Muscle layer of colon (tissue), 2 donors: Measurements from ENCODE around the gene S100A16.

Experiments used
- H3K27ac ChIP-seq: one replicate; pipeline ENCODE4 v1.7.0; 2013; ENCODE audit warnings: low read depth, mild to moderate bottlenecking, low read length, moderate library complexity
- H3K27me3 ChIP-seq, 2 donors: one replicate each; pipeline ENCODE4 v1.7.0; 2013; ENCODE audit warnings: low read length in 2 of 2, mild to moderate bottlenecking in 2 of 2; ENCODE audit not compliant: insufficient read depth in 2 of 2, control insufficient read depth in 1 of 2
- H3K36me3 ChIP-seq: one replicate; pipeline ENCODE4 v1.7.0; 2013; ENCODE audit warnings: mild to moderate bottlenecking, low read length; ENCODE audit not compliant: insufficient read depth
- H3K4me1 ChIP-seq: one replicate; pipeline ENCODE4 v1.7.0; 2013; ENCODE audit warnings: mild to moderate bottlenecking, low read length; ENCODE audit not compliant: insufficient read depth
- H3K4me3 ChIP-seq, 2 donors: one replicate each; pipeline ENCODE4 v1.7.0; 2013; ENCODE audit warnings: low read length in 2 of 2, low read depth in 1 of 2, mild to moderate bottlenecking in 1 of 2, moderate library complexity in 1 of 2
- H3K9ac ChIP-seq: one replicate; pipeline ENCODE4 v1.7.0; 2013; ENCODE audit warnings: low read length
- H3K9me3 ChIP-seq: one replicate; pipeline ENCODE4 v1.7.0; 2013; ENCODE audit warnings: mild to moderate bottlenecking, low read length
- donor health status: abdominal sarcoma.
- donor health status: Adenocarcinoma of cecum.

The S100A16 gene

DNA sequence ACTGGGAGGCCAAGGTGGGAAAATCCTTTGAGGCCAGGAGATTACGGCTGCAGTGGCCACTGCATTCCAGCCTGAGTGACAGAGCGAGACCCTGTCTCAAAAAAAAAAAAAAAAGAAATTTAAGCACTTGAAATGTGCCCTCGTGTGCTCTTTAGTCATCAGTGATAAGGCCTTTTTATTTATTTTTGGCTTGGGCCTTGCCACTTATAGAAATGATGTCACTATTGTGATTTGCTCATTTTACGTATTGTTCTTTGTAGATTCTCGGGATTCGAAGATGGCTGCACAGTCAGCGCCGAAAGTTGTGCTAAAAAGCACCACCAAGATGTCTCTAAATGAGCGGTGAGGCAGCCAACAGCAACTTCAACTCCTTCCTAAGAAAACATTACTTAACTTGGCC, 23.4 kb upstream of the S100A16 start:
- Histone ChIP-seq H3K36me3 (peaks cover 51% of the 10 kb centered on the region), H3K4me1 (peaks cover 33% of the 10 kb centered on the region), H3K9me3 (no peaks in the 10 kb centered on the region), H3K27me3 (no peaks in the 10 kb centered on the region), H3K27ac (no peak overlapping the region), H3K4me3 (no peak overlapping the region), H3K9ac (no peak overlapping the region)

DNA sequence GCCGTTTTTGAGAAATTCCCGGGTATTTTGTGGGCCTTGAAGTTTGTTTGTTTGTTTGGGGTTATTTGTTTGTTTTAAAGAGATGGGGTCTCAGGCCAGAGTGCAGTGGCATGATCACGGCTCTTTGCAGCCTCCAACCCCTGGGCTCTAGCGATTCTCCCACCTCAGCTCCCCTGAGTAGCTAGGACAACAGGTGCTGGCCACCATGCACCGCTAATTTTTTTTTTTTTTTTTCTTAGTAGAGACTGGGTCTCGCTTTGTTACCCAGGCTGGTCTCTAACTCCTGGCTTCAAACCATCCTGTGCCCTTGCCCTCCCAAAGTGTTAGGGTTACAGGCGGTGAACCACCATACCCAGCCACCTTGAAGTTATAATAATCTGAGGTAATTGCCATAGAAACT, 22.9 kb upstream of the S100A16 start:
- Histone ChIP-seq H3K36me3 (peaks cover 46% of the 10 kb centered on the region), H3K4me3 (peak overlapping the region in 1 of 2 donors; percentile 18), H3K4me1 (peaks cover 33% of the 10 kb centered on the region)

DNA sequence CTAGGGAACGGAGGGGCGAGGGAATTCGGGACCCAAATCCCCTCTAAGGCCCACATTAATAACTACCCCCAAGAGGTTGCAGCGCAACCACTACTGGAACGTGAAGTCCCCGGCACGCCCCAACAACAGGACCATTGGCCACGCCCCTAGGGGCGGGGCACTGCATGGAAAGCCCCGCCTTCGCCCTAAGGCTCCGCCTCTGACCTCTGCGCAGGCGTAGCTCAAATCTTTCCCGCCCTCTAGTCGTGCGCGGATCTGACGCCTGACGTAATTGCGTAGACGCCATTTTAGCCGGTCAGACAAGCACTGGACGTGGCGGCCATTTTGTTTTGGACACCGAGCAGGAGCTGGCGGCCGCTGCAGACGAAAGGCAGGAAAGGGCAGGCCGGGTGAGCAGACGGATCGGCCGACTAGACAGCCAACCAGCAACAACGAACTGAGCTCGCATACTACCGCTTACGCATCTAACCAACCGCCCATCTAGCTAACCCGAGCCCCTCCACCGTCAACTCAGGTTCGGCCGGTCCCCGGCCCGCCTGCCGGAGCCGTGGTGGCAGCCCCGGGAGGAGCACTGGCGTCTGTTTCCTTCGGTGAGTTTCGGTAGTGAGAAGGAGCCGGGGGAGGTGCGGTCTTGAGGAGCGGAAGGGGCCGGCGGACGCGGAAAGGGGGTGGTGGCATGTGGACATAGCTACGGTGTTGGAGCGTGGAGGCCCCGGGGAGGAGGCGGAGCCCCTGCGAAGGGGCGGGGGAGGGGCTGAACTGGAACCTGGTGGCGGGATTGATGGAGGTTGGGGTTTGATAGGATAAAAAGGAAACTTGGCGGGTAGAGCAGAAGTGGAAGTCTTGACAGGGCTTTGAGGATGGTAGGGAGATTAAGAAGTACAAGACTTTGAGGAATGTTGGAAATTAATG, 21.1 kb upstream of the S100A16 start, which contains the start of gene CHTOP:
Gene CHTOP (plus strand): TSS at position 313 of the 912 bp plus-strand sequence. CDS start 2,523 bp downstream, outside the sequence.
- Histone ChIP-seq H3K4me1 (peaks cover 33% of the 10 kb centered on the region), H3K27me3 (no peaks in the 10 kb centered on the region), H3K27ac (peak within 1 kb of the TSS; percentile 100), H3K9me3 (no peaks in the 10 kb centered on the region), H3K36me3 (peaks cover 29% of the 10 kb centered on the region), H3K9ac (peak within 1 kb of the TSS; percentile 85), H3K4me3 (peak within 1 kb of the TSS; percentile 97 to 98)

More for the DNA sequence above, 22.9 kb upstream of the S100A16 start:
- Histone ChIP-seq H3K9me3 (no peaks in the 10 kb centered on the region), H3K27me3 (no peaks in the 10 kb centered on the region), H3K9ac (no peak overlapping the region), H3K27ac (no peak overlapping the region)

DNA sequence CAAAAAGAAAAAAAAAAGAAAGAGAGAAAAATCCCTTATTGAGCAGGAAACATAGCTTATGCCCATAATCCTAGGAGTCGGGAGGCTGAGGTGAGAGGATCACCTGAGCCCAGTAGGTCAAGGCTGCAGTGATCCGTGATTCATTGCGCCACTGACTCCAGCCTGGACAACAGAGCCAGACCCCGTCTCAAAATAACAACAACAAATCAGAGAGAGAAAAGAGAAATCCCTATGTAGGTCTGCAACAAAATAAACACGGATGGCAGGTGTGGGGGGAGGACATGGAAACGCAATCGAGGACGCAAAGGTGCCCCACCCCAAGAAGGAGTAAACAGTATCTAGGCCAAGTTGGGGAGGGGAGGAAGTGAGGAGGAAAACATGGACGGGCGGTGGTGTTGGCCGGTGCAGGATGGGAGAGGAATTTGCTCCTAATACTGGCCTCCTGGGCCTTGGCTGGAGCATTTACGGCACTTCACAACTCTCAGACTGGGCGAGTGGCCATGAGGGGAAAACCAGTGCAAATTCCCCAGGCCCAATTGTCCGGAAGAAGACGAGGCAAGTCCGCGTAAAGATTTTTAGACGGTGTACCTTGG, 20.3 kb upstream of the S100A16 start:
- Histone ChIP-seq H3K27ac (peak overlapping the region; percentile 100), H3K27me3 (no peaks in the 10 kb centered on the region), H3K4me1 (peaks cover 33% of the 10 kb centered on the region), H3K4me3 (peak overlapping the region; percentile 97 to 98), H3K9ac (no peak overlapping the region), H3K36me3 (peaks cover 21% of the 10 kb centered on the region), H3K9me3 (no peaks in the 10 kb centered on the region)

DNA sequence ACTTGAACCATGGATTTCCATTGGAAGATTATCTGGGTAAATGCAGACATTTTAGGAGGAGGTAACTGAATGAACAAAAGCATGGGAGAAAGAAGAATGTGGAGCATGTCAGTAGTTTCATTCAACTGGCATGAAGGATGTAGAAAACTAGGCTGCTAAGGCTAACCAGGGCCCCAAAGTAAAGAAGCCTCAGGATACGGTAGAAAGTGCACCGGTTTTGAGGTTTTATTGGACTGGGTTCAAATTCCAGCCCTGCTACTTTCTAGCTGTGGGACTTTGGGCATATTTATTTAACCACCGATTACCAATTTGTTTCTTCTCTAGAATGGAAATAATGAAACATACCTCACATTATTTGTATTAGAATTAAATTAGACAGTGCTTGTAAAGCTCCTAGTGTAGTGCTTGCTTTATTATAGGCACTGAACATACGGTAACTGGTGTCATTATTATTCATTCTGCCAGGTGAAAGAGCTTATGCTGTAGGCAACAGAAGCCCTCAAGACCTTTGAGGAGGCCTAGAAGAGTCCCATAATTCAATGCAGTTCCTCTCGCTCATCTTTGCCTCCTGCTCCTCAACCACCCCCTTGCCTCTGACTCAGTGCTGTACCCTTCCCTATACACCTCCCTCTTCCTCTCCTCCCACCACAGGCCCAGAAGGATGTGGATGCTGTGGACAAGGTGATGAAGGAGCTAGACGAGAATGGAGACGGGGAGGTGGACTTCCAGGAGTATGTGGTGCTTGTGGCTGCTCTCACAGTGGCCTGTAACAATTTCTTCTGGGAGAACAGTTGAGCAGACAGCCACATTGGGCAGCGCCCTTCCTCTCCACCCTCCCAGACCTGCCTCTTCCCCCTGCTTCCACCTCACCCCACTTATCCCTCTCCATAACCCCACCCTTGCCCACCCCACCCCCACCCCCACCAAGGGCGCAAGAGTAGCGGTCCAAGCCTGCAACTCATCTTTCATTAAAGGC, 18.4 kb upstream of the S100A16 start:
- Histone ChIP-seq H3K27ac (no peak overlapping the region), H3K36me3 (peaks cover 2% of the 10 kb centered on the region), H3K9me3 (no peaks in the 10 kb centered on the region), H3K4me3 (no peak overlapping the region), H3K27me3 (no peaks in the 10 kb centered on the region), H3K4me1 (peaks cover 38% of the 10 kb centered on the region), H3K9ac (no peak overlapping the region)

DNA sequence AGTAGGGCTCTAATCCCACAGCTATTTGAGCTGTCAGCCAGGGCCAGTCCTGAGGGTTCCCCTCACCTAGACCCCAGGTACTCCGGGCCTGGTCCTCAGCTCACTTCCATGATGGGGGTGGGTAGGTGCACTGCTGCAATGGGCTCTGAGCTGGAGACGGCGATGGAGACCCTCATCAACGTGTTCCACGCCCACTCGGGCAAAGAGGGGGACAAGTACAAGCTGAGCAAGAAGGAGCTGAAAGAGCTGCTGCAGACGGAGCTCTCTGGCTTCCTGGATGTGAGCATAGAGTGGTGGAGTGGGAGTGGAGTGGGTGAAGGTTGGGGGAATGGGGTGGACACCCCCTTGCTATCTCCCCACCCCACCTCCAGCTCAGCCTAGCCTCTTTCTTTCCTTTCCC, 17.4 kb upstream of the S100A16 start:
- Histone ChIP-seq H3K27me3 (no peaks in the 10 kb centered on the region), H3K4me1 (peaks cover 38% of the 10 kb centered on the region), H3K27ac (no peak overlapping the region), H3K4me3 (no peak overlapping the region), H3K36me3 (no peaks in the 10 kb centered on the region), H3K9ac (no peak overlapping the region), H3K9me3 (no peaks in the 10 kb centered on the region)

DNA sequence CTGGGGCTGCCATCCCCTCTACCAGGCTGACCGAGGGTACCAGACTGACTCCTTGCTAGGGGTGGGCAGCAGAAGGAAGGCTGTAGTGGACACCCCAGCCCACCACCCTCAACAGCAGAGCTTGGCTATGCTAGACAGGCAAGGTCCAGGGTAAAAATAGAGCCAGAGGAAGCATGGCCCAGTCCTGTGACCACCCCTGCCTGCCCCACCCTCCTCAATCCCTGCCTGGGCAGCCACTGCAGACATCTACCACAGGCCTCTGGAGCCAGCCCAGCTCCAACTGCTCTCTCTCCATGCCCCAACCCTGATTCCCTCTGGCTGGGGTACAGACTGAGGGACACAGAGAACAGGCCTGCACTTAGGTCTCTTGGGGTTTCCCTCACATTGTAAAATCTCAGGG, 17.0 kb upstream of the S100A16 start:
- no peak overlapping the region for H3K27ac ChIP-seq
- H3K9me3 ChIP-seq, result no peaks in the 10 kb centered on the region
- no peaks in the 10 kb centered on the region for H3K27me3 ChIP-seq
- H3K9ac ChIP-seq, result no peak overlapping the region
- H3K4me1 ChIP-seq, result peaks cover 40% of the 10 kb centered on the region
- H3K36me3 ChIP-seq, result no peaks in the 10 kb centered on the region
- H3K4me3 ChIP-seq, result no peak overlapping the region

DNA sequence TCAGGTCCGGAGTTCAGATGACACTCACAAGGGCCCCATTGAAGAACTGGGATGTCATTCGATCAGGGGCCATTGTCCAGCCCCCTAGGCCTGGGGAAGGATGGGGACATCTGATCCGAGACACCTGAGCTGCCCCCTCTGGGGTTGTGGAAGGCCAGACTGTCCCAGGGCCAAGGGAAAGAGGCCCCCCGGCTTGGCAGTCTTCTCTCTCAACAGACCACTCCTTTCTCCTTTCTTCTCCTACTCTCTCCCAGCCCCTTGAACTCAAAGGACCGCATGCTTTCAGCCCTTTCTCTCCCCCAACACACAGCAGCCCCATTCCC, 16.4 kb upstream of the S100A16 start:
- Histone ChIP-seq H3K4me1 (peaks cover 45% of the 10 kb centered on the region), H3K9ac (no peak overlapping the region)

DNA sequence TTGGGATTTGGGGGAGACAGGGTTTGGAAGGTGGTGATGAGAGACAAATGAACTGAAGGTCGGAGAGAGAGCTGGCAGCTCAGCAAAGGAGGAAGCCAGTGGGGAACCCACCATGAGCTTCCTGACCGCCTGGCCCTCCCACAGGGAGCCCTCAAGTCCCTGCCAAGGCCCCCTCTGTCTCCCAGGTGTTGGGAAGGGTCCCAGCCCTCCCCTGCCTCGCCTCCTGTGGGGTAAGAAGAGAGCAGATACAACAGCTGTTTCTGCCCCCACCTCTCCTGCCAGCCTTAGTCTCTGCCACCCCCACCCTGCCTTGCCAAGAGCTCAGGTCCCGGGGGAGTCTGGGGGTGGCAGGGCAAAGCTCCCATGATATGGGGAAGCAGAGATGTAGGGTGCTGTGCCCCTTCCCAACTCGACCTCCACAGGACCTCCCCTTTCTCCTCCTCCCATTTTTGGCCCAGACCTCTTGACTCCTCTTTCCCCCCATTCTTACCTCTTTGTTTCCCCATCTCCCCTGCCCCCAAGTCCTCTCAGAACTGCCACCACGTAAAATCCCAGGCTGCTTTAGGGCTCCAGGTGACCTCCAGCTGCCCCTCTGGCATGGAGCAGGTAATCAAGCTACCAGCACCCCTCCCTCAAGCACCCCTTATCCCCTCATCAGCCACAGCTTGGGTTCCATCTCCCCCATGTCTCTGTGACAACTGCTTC, 15.9 kb upstream of the S100A16 start:
- Histone ChIP-seq H3K4me1 (peaks cover 50% of the 10 kb centered on the region), H3K9ac (no peak overlapping the region), H3K27ac (no peak overlapping the region), H3K9me3 (no peaks in the 10 kb centered on the region), H3K4me3 (no peak overlapping the region), H3K36me3 (no peaks in the 10 kb centered on the region), H3K27me3 (no peaks in the 10 kb centered on the region)

More for the DNA sequence above, 16.4 kb upstream of the S100A16 start:
- H3K27me3 ChIP-seq, result no peaks in the 10 kb centered on the region
- no peak overlapping the region for H3K27ac ChIP-seq
- H3K9me3 ChIP-seq, result no peaks in the 10 kb centered on the region
- H3K36me3 ChIP-seq, result no peaks in the 10 kb centered on the region
- no peak overlapping the region for H3K4me3 ChIP-seq

DNA sequence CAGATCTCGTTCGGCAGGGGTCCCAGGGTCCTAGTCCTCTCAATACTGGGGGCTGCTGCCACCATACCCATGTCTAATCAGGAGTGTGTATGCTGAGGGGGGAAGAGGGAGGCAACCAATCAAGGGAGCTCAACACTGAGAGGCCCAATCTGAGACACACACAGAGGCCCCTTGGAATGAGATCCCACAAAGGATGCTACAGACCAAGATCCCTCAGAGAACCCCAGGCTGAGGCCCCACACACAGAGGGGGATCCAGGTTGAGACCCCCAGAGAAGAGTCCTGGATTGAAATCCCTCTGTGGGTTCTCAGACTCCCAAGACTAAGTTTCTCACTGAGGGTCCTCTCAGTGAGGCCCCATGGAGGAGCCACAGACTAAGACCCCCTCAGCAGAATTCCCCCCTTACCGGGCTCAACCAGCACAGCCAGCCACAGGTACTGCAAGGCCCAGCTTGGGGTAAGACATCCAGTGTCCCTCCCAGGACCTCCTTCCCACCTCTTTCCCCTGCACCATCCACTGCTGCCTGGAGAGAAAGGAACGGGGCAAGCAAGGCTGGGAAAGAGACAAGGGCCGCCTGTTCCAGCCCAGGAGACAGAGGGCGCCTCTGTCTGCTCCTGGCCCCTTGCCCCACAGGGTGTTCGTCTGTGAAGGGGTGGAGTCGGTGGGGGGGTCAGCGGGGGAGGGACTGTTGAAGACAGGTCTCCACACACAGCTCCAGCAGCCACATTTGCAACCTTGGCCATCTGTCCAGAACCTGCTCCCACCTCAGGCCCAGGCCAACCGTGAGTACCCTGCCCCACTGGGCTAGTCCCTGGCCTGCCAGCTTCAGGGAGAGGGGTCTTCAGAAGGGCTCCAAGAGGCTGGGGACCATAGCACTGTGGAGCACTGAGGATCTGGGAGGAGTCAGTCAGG, 15.0 kb upstream of the S100A16 start, which contains the start of gene S100A1:
Gene S100A1 (plus strand): TSS at position 720 of the 912 bp plus-strand sequence. CDS start 2,088 bp downstream, outside the sequence.
- Histone ChIP-seq H3K27me3 (no peaks in the 10 kb centered on the region), H3K9me3 (no peaks in the 10 kb centered on the region), H3K4me3 (peak within 1 kb of the TSS; percentile 27 to 87), H3K9ac (peak within 1 kb of the TSS; percentile 82), H3K36me3 (no peaks in the 10 kb centered on the region), H3K4me1 (peaks cover 47% of the 10 kb centered on the region), H3K27ac (peak within 1 kb of the TSS; percentile 83)
